ENCODE results near the gene HIBADH.

The HIBADH gene

GRCh38 chr7:27704422-27705199, 41.9 kb upstream of the HIBADH start:
- TF ChIP-seq, protein P1, sequence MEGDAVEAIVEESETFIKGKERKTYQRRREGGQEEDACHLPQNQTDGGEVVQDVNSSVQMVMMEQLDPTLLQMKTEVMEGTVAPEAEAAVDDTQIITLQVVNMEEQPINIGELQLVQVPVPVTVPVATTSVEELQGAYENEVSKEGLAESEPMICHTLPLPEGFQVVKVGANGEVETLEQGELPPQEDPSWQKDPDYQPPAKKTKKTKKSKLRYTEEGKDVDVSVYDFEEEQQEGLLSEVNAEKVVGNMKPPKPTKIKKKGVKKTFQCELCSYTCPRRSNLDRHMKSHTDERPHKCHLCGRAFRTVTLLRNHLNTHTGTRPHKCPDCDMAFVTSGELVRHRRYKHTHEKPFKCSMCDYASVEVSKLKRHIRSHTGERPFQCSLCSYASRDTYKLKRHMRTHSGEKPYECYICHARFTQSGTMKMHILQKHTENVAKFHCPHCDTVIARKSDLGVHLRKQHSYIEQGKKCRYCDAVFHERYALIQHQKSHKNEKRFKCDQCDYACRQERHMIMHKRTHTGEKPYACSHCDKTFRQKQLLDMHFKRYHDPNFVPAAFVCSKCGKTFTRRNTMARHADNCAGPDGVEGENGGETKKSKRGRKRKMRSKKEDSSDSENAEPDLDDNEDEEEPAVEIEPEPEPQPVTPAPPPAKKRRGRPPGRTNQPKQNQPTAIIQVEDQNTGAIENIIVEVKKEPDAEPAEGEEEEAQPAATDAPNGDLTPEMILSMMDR (IDR thresholded peaks at IDR 0.05), result no peak
- Histone ChIP-seq H3K36me3 (no peaks in the 10 kb centered on the region), H3K27ac (no peak overlapping the region), H3K27me3 (no peaks in the 10 kb centered on the region), H3K4me3 (ENCODE audit: low read depth in 1 of 2, low read length in 1 of 2) (no peak overlapping the region), H3K9me3 (no peaks in the 10 kb centered on the region), H3K4me1 (ENCODE audit: control insufficient read depth in 1 of 2, insufficient read depth in 1 of 2, low read depth in 1 of 2, low read length in 1 of 2) (no peaks in the 10 kb centered on the region)

DNA sequence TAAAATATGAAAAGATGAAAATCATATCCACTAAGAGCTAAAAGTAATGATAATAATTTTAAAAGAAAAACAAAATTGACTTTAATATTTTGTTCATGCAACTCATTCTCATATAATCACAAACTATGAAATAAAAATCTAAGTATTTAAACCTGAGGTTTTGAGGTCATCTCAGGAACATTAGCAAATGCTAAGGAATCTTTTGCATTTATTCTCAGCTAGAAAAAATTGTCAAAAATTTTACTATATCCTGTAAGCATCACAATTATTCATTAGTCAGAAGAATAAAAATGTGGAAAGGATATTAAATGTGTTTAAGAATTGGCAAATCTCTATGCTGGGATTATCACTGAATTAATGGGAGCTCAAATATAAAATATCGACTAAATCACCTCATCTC, 40.5 kb upstream of the HIBADH start:
- H3K36me3 ChIP-seq, result no peaks in the 10 kb centered on the region
- H3K27ac ChIP-seq, result no peak overlapping the region
- no peaks in the 10 kb centered on the region for H3K27me3 ChIP-seq
- no peak overlapping the region for H3K4me3 ChIP-seq (ENCODE audit: low read depth in 1 of 2, low read length in 1 of 2)
- TF ChIP-seq, protein P1 (IDR thresholded peaks at IDR 0.05), result no peak
- no peaks in the 10 kb centered on the region for H3K9me3 ChIP-seq
- H3K4me1 ChIP-seq (ENCODE audit: control insufficient read depth in 1 of 2, insufficient read depth in 1 of 2, low read depth in 1 of 2, low read length in 1 of 2), result peaks cover 7 to 8% of the 10 kb centered on the region in 2 experiments

GRCh38 chr7:27700501-27700900, 37.8 kb upstream of the HIBADH start:
- H3K27ac ChIP-seq, result no peak overlapping the region
- TF ChIP-seq, protein P1 (IDR thresholded peaks at IDR 0.05), result no peak

DNA sequence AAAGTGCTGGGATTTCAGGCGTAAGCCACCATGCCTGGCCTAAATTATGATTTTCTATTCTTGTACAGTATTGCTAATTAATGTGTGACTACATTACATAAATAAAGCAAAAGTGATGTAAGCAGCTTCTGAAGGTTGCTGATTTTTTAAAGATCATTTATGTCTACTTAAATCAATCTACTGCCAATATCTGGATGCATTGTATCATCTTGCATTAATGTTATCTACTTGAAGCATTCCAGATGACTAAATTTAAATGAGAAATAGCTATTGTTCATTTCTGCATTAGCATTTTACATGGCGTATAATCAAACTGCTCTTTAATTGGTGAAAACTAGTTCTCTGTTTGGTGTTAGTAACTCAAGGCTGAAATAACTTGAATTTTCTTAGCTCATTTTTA, 37.1 kb upstream of the HIBADH start:
- TF ChIP-seq, protein P1 (IDR thresholded peaks at IDR 0.05), result no peak
- no peaks in the 10 kb centered on the region for H3K9me3 ChIP-seq
- H3K4me3 ChIP-seq (ENCODE audit: low read depth in 1 of 2, low read length in 1 of 2), result no peak overlapping the region
- no peaks in the 10 kb centered on the region for H3K36me3 ChIP-seq
- H3K27ac ChIP-seq, result no peak overlapping the region
- H3K27me3 ChIP-seq, result no peaks in the 10 kb centered on the region
- H3K4me1 ChIP-seq (ENCODE audit: control insufficient read depth in 1 of 2, insufficient read depth in 1 of 2, low read depth in 1 of 2, low read length in 1 of 2), result peaks cover 20 to 22% of the 10 kb centered on the region in 2 experiments

More at GRCh38 chr7:27700501-27700900, 37.8 kb upstream of the HIBADH start:
- peaks cover 20 to 22% of the 10 kb centered on the region in 2 experiments for H3K4me1 ChIP-seq (ENCODE audit: control insufficient read depth in 1 of 2, insufficient read depth in 1 of 2, low read depth in 1 of 2, low read length in 1 of 2)
- H3K27me3 ChIP-seq, result no peaks in the 10 kb centered on the region
- H3K4me3 ChIP-seq (ENCODE audit: low read depth in 1 of 2, low read length in 1 of 2), result no peak overlapping the region
- no peaks in the 10 kb centered on the region for H3K9me3 ChIP-seq
- no peaks in the 10 kb centered on the region for H3K36me3 ChIP-seq

GRCh38 chr7:27697861-27698430, 35.3 kb upstream of the HIBADH start:
- TF ChIP-seq, protein P1 (IDR thresholded peaks at IDR 0.05), result no peak
- Histone ChIP-seq H3K9me3 (no peaks in the 10 kb centered on the region), H3K27ac (peak overlapping the region; percentile 90), H3K27me3 (no peaks in the 10 kb centered on the region), H3K36me3 (no peaks in the 10 kb centered on the region), H3K4me3 (ENCODE audit: low read depth in 1 of 2, low read length in 1 of 2) (peak overlapping the region; percentile 2 to 18), H3K4me1 (ENCODE audit: control insufficient read depth in 1 of 2, insufficient read depth in 1 of 2, low read depth in 1 of 2, low read length in 1 of 2) (peaks cover 29 to 30% of the 10 kb centered on the region in 2 experiments)

Data from neutrophil (primary cell).